Skeletal muscle satellite cell (primary cell): ENCODE data around the gene TBC1D12.
"Not testable (repeated sequence)": the region's sequence is repeated elsewhere in the genome, so short reads cannot be mapped to it uniquely, and the experiment has no call there.

ENCODE experiments used
- H3K27me3 ChIP-seq: 2 replicates; pipeline ENCODE4 v1.7.0; 2013; ENCODE audit warnings: low read length; ENCODE audit not compliant: control insufficient read depth, insufficient read depth
- H3K36me3 ChIP-seq: 2 replicates; pipeline ENCODE4 v1.7.0; 2013; ENCODE audit warnings: mild to moderate bottlenecking, control low read depth, low read length; ENCODE audit not compliant: insufficient read depth
- H3K4me1 ChIP-seq: 2 replicates; pipeline ENCODE4 v1.7.0; 2013; ENCODE audit warnings: low read length; ENCODE audit not compliant: control insufficient read depth, insufficient read depth
- H3K4me2 ChIP-seq: 2 replicates; pipeline ENCODE4 v1.7.0; 2013; ENCODE audit warnings: mild to moderate bottlenecking, low read length
- H3K4me3 ChIP-seq: 2 replicates; pipeline ENCODE4 v1.7.0; 2013; ENCODE audit warnings: low read length
- H3K9ac ChIP-seq: 2 replicates; pipeline ENCODE4 v1.7.0; 2013; ENCODE audit warnings: mild to moderate bottlenecking, low read depth, low read length, moderate library complexity
- H3K9me3 ChIP-seq: replicated peaks from 2 replicates; pipeline ENCODE4 v1.7.0; 2013; ENCODE audit warnings: mild to moderate bottlenecking, control low read depth, low read length

The TBC1D12 gene

GRCh38 chr10:94549221-94549620 is 146.9 kb downstream of the TBC1D12 start:
- Histone ChIP-seq H3K27me3 (no peaks in the 10 kb centered on the region), H3K4me3 (no peak overlapping the region), H3K4me1 (peaks cover 8% of the 10 kb centered on the region), H3K4me2 (no peak overlapping the region), H3K9me3 (no peaks in the 10 kb centered on the region), H3K36me3 (no peaks in the 10 kb centered on the region), H3K9ac (no peak overlapping the region)

DNA sequence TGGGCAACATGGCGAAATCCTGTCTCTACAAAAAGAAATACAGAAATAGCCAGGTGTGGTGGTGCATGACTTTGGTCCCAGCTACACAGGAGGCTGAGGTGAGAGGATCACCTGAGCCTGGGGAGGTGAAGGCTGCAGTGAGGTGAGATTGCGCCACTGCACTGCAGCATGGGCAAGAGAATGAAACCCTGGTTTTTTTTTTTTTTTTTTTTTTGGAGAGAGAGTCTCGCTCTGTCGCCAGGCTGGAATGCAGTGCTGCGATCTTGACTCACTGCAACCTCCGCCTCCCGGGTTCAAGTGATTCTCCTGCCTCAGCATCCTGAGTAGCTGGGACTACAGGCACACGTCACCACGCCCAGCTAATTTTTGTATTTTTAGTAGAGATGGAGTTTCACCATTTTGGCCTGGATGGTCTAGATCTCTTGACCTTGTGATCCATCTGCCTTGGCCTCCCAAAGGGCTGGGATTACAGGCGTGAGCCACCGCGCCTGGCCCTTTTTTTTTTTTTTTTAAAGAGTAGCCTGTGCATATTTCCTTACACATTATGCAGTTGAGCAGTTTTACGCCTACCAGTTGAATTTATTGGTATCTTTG is 165.5 kb downstream of the TBC1D12 start:
- not testable (repeated sequence) for H3K9me3 ChIP-seq, H3K4me3 ChIP-seq, H3K4me1 ChIP-seq, H3K9ac ChIP-seq, H3K4me2 ChIP-seq, H3K27me3 ChIP-seq
- peaks cover 18% of the 10 kb centered on the region for H3K36me3 ChIP-seq

- no peak overlapping the region for H3K9ac ChIP-seq
- peaks cover 2% of the 10 kb centered on the region for H3K4me1 ChIP-seq
- H3K36me3 ChIP-seq: peaks cover 11% of the 10 kb centered on the region
Measured at GRCh38 chr10:94571081-94571480, 168.7 kb downstream of the TBC1D12 start.

GRCh38 chr10:94571528-94571927 is 169.2 kb downstream of the TBC1D12 start:
- H3K27me3 ChIP-seq: no peaks in the 10 kb centered on the region
- H3K9me3 ChIP-seq: no peaks in the 10 kb centered on the region
- H3K36me3 ChIP-seq: peaks cover 11% of the 10 kb centered on the region
- H3K4me2 ChIP-seq: no peak overlapping the region
- H3K9ac ChIP-seq: no peak overlapping the region
- no peak overlapping the region for H3K4me3 ChIP-seq
- peaks cover 2% of the 10 kb centered on the region for H3K4me1 ChIP-seq

More at GRCh38 chr10:94571081-94571480, 168.7 kb downstream of the TBC1D12 start:
- no peak overlapping the region for H3K4me2 ChIP-seq
- H3K27me3 ChIP-seq: no peaks in the 10 kb centered on the region
- no peaks in the 10 kb centered on the region for H3K9me3 ChIP-seq
- H3K4me3 ChIP-seq: no peak overlapping the region

DNA sequence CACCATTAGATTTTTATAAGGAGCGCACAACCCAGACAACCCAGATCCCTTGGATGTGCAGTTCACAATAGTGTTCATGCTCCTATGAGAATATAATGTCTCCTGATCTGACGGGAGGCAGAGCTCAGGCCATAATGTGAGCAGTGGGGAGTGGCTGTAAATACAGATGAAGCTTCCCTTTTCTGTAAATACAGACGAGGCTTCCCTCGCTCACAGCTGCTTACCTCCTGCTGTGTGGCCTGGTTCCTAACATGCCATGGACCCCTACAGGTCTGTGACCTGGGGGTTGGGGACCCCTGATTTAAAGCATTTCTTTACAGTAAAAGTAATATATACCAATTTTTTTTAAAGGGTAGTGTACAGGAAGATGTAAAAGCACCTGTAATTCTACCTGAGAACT is 176.4 kb downstream of the TBC1D12 start:
- Histone ChIP-seq H3K4me1 (no peaks in the 10 kb centered on the region), H3K27me3 (no peaks in the 10 kb centered on the region), H3K4me3 (no peak overlapping the region), H3K4me2 (no peak overlapping the region), H3K9me3 (no peaks in the 10 kb centered on the region), H3K9ac (no peak overlapping the region), H3K36me3 (peaks cover 14% of the 10 kb centered on the region)

DNA sequence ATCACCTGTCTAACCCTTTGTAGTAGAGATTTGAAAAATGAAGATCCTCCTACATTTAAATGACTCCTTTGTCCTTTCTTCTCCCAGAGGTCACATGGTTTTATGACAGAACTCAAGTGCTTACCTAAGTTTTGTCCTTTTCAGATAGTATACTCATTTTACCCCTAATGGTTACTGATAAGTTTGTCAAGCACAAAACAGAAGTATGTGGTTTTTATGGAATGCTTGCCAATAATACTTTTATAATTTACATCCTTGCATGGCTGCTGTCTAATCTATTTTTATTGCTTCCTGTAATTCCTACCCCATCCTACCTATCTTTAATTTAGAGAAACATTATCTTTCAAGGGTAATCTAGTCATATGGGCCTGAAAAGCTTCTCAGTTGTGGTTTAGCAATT is 180.8 kb downstream of the TBC1D12 start:
- Histone ChIP-seq H3K9me3 (no peaks in the 10 kb centered on the region), H3K4me2 (no peak overlapping the region), H3K27me3 (no peaks in the 10 kb centered on the region), H3K36me3 (peaks cover 5% of the 10 kb centered on the region), H3K4me1 (no peaks in the 10 kb centered on the region), H3K4me3 (no peak overlapping the region), H3K9ac (no peak overlapping the region)
